DMS 273 (cell line): ENCODE results near the gene CDH23.
A peak's percentile ranks its signal among the peaks of the same experiment; 100 is the strongest.

ENCODE experiments used
- DNase-seq: peaks from one replicate; lab custom pipeline; 2025; ENCODE audit not compliant: unreplicated experiment; lab: John Stamatoyannopoulos, UW

CDH23 gene

DNA sequence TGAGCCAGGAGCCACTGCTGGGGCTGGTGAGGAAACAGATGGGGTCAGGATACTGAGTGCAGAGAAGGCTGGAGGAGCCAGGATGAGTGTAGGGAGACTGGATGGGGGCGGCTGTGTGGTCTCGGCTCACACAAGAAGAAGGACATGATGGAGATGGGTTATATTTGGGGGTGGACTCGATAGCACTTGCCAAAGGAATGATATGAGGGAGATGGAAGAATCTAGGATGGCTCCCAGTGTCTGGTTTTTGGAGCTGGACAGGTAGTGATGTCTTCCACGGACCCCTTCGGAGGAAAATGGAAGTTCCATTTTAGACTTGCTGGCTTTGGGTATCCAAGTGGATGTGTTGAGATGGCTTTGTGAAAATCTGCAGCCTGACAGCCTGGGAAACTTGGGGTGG lies 83.9 kb downstream of the CDH23 start:
- no peak for DNase-seq

DNA sequence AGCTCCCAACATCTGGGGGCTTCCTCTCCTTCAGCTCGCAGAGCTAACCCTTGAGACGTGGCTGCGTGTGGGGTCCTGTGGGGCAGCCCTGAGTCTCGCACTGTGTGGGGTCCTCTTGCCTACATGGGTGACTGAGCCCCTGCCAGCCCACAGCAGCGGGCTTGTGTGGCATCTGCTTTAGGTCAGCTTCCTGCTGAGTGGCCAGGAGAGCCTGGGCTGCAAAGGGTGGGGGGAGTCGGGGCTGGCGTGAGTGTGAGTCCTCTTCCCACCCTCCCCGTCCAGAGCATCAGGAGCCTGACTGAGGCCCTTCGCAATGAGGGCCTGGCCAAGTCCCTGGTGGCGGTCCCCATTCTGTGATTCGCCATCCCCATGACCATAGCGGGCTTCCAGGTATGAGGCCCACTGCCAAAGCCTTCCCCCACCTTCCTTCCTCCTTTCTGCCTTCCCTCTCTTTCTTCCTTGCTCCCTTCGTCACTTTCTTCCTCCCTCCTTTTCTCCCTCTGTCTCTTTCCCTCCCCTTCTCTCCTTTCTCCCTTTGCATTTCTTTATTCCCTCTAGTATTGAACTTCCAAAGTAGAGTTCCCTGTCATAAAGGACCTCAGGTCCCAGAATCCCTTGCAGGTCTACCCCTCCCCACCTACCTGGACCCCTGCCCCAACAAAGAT lies 85.2 kb downstream of the CDH23 start:
- no peak for DNase-seq

DNA sequence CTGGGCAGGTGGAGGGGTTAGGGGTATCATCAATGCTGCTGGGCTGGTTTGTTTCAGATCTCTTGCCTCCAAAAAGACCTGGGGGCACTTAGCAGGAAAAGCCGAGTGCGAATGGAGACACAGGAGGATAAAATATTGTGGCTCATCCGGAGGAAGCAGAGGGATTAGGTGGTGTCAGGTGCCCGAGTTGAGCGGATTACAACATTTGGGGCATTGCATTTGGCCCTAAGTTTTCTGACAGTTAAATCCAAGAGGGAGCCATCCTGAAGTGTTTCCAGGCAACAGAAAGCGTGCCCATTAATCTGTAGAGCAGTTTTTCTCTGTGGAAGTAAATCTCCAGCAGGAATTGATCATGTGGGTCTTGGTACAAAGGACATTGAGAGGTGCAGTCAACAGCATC lies 85.9 kb downstream of the CDH23 start:
- DNase-seq = no peak

DNA sequence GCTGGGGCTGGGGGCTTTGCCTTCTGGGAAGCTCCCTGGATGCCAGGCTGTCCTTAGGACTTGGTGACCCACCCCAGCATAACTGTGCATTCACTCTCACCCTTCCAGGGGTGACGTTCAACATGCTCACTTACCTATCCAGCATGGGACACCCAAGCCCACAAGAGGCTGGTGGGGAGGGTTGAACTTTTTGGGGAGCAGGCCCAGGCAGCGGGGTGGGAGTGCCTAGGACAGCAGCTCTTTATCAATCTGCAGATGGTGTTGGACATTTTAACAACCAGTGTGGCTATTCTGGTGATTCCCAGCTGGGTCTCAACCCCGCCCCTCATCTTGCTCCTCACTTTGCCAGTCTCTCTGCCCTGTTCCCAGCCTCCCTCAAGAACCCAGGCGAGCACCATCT lies 86.4 kb downstream of the CDH23 start:
- no peak for DNase-seq

DNA sequence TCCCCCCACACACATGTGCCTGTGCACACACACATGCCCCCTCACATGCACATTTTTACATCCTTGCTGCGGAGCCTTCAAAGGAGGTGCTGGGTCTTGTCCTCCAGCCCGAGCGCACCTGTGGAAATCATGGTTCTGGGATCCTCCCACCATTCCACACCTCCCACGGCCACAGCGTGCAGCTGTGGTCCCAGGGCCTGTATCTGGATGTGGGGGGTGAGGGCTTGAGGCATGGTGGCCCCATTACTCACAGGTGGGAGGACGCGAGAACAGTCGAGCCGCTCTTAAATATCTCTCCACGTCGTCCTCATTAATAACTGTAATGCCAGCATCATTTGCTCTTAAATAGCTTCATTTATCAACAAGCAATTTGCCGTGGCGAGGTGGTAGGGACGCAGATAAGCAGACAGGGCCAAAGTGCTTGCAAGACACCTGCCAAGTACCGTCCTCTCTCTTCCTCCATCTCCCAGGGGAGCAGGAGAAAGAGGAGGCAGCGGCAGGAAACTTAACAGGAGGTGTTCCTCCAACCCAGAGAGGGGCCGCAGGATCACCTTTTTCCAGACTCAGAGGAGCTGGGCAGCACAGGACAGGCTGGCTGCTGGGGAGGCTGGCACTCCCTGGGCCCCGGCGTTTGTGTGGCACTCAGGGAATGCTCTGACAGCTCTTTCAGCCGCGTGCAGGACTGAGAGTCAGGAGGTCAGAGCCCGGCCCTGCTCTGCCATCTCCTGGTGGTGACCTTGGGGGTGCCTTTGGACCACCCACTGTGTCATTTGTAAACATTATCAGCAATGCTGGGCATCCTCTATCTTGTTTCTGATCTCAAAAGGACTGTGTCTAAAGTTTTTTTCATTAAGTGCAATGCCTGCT lies 87.4 kb downstream of the CDH23 start:
- DNase-seq = no peak

DNA sequence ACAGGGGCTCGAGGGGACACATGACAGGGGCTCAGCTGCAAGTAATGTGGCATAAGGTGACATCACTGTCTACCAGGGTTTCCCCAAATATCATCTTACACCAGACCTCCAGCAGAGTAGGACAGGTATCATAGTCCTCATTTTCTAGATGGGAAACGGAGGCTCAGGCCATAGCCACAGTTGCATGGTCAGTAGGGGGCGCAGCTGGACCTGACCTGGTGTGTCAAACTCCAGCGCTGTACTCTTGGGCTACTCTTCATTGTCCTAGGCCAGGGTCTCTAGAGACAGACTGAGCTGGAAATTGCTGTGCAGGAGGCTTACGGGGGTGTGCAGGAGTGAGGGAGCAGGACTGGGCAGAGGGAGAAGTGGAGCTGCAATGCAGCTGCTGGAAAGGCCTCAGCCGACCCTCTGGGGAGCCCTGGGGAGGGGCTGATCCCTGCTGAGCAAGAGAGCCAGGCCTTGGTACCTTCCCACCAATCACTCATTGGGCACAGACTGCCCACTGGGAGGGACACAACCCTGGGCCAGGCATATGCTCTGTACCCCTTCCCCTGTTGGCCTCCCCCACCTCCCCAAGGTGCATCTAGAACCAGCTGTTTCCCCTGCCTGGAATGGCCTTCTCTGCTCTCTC lies 89.9 kb downstream of the CDH23 start:
- peak; percentile 41 for DNase-seq

DNA sequence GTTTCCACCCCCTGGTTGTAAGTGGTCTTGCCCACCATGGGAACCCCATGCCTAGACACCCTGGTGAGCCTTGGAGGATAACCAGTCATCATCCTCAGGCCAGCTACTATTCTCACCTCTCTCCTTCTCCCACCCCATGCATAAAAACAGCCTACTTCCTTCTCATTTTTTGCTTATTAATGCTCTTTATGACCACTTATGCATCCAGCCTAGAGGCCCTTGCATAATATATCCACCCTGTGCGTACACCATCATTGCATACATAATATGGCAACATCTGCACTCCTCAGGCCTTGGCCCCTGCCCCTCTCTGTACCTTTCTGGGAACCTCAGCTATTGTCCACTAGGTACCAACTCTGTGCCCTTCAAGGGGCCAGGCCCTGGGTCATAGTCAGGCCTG lies 91.0 kb downstream of the CDH23 start:
- no peak for DNase-seq

DNA sequence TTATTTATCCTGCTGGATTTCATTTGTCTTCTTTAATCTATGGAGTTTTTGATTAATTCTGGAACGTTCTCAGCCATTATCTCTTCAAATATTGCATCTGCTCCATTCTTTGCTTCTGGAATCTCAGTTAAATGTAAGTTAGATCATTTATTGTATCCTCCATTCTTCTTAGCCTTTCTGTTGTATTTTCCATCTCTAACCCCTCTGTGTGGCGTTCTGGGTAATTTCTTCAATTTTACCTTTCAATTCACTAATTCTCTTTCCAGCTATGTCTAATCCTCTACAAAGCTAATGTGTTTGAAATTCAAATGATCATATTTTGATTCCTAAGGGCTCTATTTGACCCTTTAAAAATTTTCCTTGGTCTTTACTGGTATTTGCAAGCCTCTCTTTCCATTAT lies 92.4 kb downstream of the CDH23 start:
- DNase-seq = no peak

DNA sequence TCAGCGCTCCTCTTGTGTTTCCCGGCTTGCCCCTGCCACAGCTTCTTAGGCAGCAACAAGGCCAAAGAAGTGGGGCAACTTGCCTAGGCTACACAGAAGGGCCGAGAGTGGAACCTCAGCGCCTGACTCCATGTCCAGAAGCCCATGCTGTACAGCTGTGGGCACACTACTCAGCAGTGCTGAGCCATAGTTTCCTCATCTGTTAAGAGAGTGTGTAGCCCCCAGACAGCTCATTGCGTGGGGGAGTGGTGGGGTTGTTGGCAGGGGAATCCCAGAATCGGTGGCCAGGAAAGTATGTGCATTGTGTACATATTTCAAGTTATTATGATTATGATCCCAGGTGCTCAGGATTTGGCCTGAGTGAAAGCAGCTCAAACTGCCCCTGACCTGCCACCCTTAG lies 96.2 kb downstream of the CDH23 start:
- DNase-seq = no peak

DNA sequence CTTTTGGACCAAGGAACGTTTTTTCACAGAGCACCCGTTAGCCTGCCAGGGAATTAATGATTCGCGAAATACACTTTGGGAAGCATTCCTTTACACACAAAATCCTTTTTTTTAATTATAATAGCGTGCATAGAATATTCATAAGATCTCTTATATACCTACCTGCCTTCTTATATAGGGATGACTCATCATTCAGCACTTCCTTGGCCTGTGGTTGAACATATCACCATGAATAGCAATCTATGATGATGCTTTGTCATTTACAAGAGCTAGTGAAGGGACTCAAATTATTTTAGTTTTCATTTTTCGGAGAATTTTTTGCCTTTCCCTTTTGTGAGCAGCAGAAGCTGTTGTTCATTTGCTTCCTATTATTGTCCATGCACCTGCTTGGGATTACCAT lies 97.0 kb downstream of the CDH23 start:
- no peak for DNase-seq

DNA sequence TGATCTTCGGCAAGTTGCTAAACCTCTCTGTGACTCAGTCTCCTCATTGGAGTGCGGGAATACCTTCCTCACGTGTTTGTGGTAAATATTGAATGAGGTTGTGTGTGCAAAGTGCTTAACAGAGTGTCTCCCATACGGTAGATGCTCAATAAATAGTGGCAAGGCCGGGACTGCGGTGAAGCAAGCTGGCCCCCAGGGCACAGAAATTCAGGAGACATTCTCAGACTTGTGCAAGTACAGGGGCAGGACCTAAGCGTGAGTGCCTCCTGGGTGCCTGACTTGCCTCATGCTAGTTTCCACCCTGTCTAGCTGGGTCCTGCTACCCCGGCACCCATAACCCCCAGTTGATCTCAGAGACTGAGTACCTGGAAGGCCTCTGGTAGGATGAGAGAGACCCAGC lies 97.8 kb downstream of the CDH23 start:
- no peak for DNase-seq

DNA sequence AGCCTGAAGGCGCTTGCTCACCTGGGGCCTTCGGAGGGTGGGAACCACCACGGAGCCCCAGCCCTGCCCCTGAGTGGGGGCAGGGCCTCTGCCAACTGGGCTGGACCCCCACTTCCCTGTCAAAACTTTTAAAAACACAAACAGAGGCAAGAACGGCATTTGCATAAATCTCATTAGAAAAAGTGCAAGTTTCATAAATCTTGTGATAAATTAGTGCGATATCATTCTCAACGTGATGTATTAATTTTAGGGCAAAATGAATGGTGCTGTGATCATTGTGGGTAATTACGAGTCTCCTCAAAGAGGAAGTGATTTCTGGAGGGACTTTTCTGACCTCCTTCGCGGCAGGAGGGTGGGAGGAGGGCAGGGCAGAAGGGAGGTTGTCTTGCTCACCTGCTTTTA lies 98.3 kb downstream of the CDH23 start:
- no peak for DNase-seq

DNA sequence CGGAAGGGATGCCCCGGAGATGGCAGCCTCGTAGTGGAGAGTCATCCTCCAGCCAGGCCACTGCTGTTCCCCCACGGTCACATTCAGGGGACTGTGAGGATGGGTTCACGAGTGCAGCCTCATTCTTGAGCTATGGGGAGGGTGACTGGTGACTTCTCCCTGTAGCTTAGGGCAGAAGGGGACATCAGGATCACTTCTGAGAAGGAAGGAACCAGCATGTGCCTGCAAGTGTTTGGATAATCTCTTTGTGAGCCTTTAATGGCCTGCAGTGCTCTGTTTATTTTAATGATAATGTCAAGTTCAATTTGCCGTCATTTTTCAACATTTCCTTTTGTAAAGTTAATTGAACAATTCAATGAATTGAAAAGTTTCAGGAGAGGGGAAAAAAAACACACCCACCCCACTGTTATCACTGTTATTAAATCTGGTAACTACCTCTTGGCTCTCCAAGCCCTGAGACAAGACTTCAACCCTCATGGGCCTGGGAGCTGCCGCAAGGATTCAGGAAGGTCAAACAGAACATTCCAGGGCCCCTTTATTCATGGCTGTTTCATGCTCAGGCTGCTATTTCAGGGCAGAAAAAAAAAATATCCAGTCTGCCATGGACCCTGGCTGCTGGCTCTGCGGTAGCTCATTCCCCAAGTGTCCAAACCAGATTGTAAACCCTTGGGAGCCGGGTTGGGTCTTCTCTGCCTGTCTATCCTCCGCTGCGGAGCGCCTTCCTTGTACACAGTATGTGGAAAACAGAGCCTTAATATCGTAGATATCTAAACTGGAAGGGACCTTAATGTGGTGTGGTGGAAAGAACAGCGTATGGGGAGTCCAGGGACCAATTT lies 100.4 kb downstream of the CDH23 start:
- DNase-seq = no peak

DNA sequence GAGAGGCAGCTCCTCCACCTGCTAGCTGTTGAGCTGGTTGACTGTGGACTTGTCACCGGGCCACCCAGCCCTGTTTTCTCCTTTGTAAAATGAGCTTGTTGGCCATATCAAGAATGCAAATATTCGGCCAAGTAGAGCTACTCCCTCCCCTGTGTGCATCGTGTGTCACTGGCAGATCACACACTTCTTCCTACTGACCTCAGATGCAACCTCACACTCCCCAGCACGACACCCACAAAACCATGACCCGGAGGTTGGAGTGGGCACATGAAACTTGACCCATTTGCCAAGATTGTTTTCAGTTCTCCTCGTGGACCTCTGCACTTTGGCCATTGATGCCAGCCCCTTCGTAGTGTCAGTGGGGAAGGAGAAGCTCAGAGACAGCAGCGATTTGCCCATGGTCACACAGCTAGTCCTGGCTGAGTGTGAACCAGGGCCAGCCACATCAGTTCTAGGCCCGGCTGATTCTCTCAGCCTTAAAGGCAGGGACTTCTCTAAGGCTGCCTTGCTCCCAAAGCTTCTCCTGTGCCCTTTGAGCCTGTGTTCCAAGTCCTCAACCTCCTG lies 101.1 kb downstream of the CDH23 start:
- DNase-seq = no peak

DNA sequence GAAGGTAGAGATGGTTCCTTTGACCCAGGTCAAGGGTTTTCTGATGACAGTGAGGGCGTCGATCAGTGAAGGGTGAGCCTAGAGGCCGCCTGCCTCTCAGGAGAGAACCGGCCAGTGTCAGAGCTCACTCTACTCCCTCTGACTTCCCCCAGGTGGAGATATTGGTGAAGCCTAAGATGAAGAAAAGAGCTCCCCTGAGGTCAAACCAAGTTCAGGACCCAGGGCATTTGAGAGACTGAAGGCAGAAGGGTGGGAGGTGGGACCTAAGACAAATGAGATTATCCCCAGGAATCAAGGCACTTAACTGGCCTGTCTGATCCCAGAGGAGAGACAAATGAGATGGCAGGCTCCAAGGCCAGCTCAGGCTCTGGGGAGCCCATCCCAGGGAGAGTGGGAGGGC lies 104.7 kb downstream of the CDH23 start:
- DNase-seq = no peak

DNA sequence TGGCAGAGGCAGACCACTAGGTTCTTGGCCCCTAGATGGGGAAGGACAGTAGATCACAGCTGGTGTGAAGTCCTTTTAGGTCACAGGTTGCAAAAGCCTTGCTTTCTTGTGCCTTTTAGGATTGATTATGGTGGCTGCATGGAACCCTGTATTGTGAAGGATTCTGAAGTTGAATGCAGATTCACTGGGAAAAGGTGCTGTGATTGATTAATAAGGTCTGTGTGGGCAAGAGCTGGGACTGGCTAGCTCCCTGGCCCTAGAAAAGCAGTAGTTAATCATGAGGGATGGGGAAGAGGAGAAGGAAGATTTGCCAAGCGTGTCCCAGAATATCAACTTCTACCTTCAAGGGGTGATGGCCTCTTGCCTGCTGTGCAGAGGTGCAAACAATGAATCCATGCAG lies 105.5 kb downstream of the CDH23 start:
- DNase-seq = no peak

DNA sequence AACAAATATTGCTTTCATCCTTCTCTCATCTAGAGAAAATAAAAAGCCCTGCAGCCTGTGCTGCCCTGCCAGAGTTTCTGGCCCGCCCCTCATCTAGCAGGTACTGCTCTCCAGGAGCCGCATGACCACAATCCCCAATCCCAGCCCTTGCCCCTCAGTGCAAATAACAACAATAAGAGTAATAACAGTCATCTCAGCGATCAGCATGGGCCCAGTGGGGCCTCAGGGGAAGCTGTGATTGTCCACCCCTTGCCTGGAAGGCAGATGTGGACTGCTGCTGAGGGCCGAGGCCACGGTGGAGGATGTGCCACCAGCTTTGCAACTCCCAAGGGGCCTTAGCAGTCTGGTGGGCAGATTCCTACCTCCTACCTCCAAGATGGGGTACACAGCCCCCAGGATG lies 106.1 kb downstream of the CDH23 start:
- DNase-seq = no peak

DNA sequence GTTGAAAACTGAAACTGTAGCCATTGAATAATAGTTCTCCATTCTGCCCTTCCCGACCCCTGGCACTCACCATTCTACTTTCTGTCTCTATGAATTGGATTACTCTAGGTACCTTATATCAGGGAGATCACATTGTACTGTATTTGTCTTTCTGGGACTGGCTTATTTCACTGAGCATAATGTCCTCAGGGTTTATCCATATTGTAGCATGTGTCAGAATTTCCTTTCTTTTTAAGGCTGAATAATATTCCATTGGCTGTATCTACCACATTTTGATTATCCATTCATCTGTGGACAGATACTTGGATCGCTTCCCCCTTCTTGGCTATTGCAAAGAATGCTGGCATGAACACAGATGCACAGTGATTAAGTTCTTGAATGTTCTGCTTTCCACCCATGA lies 107.4 kb downstream of the CDH23 start:
- no peak for DNase-seq

DNA sequence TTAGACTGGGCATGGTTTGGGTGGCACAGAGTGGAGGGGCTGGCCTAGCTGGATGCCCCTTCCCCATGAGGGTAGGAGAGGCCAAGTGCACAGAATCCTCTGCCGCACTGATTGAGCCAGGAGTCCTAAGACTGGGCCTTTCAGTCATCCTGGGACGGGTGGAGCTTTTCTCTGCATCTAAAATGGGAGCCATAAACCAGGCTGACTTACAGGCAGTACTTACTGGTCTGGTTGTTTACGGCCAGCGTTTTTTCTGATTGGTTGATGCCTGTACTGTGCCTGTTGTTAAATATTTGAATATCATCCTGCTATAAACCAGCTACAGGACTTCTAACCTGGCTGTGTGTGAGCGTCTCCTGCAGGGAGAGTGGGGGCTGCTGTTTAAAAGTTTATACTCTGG lies 107.8 kb downstream of the CDH23 start:
- no peak for DNase-seq

DNA sequence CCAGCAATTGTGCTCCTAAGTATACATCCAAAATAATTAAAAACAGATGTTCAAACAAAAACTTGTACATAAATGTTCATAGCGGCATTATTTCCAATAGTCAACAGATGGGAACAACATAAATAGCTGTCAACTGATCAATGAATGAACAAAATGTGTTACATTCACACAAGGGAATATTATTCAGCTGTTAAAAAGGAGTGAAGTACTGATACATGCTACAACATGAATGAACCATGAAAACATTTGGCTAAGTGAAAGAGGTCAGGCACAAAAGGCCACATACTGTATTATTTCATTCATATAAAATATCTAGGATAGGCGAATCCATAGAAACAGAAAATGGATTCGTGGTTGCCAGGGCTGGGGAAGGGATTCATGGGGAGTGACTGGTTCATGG lies 109.1 kb downstream of the CDH23 start:
- no peak for DNase-seq

DNA sequence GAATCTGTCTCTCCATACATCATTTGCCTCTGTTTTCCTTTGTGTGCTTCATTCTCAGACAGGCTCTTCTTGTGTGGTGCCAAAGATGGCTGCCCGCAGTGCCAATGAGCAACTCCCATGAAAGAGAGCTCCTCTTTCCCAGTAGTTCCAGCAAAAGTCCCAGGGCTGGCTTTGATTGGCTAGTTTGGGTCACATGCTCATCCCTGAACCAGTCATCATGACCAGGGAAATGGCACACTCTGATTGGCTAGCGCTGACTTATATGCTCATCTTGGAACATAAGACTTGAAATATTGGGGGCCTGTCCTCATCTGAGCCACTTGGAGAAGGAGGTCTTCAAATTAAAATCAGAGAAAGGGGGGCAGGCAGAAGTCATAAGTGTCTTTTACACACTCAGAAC lies 112.7 kb downstream of the CDH23 start:
- no peak for DNase-seq
